ENCODE measurements around the gene TMEM217.

TMEM217 gene

GRCh38 chr6:37279366-37280134, 21.6 kb upstream of the TMEM217 start:
- no peak for DNase-seq

- DNase-seq: peak; percentile 12
Measured at GRCh38 chr6:37277001-37277409, 19.1 kb upstream of the TMEM217 start.

GRCh38 chr6:37275350-37275749, 17.4 kb upstream of the TMEM217 start:
- no peak for DNase-seq

GRCh38 chr6:37273690-37274089, 15.7 kb upstream of the TMEM217 start:
- DNase-seq: no peak

DNA sequence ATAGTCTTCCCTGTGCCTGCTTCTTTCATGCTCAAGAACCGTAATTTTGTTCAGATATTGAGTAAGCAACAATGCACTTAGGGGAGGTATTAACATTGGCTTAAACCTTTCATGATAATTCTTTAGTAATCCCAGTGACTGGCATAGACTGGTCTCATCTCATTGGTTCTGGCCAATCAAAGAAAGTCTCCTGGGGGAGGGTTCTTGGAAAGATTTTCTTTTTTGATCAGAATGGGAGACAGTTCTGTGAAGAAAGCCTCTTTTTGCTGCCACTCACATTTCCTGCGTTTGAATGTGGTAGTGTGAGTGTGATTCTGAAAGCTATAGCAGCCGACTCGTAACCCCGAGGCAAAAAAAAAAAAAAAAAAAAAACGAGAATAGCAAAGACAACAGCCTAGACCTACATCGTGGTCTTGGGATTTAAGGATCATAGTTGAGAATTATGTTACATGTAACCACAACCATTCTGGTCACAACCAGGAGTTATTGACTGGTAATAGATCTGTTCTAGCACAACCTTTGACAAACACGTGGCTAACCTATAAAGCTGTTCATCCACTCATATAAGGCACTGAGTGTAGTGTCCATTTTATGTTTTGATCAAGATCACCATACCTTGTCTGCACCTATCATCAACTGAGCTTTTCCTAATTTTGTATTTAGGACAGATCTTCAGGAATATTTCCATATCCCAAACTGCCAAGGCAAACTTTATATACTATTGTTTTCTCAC, 15.1 kb upstream of the TMEM217 start:
- no peak for DNase-seq

GRCh38 chr6:37269105-37269504, 11.2 kb upstream of the TMEM217 start:
- DNase-seq: no peak

DNA sequence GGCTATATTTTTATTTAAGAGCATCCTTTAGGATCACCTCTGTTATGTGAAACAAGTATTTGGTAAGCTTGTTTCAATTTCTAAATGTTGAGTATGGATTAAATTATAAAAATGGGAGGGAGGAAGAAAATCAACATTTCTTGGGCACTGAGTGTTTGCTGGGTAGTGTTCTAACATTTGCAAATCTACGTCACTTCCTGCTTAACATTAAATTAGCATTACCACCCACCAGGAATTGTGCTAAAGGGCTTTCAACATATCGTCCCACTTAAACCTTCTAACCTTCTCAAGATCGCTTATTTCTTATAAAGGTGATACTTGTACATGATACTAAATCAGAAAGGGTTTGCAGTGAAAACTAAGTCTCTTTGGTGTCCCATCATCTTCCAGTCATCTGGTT, 7.9 kb upstream of the TMEM217 start:
- DNase-seq: no peak

DNA sequence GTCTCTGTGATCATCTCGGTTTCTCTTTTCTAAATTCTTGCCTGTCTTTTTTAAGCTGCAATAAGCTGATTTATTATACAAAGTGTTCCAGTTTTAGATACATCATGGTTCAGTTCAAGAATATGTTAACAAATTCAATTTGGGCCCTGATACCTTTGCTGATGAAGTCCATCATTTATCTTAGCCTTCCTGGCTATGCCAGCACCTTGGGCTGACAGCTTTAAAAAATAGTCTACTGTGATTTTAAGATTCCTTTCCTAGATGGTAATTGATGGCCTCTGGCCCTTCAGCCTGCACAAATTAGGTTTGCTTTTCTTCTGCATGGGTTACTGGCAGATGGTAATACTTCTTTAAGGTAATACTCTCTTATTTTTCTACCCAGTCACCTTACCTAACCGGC, 7.1 kb upstream of the TMEM217 start:
- no peak for DNase-seq

DNA sequence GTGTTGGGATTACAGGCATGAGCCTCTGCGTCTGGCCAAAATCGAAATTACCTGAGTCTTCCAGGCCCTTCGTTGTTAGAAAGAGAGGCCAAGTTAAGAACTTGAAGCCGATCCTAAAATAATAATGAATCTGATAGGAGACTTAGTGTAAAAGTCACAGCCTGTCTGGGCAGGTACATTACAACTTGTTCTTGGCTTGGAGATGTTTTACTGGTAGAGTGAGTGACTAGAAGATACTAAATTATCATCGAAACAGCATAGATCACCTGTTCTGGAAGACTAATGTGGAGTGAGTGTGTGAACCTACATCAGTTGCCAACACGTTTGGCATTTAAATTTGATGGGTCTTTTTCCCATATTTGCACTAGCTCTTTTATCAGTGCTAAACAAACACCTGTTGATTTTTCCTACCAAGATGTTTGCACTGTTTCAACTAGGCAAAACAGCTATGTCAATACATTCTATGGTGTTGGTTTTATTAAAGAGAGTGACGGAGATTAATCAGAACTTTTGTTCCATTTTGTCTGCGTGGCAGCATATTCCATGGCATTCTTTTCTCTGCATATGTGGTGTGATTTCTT, 4.6 kb upstream of the TMEM217 start:
- DNase-seq: no peak

- DNase-seq: no peak
Measured at GRCh38 chr6:37261198-37261597, 3.3 kb upstream of the TMEM217 start.

- DNase-seq: no peak
Measured at GRCh38 chr6:37260444-37260843, 2.5 kb upstream of the TMEM217 start.

DNA sequence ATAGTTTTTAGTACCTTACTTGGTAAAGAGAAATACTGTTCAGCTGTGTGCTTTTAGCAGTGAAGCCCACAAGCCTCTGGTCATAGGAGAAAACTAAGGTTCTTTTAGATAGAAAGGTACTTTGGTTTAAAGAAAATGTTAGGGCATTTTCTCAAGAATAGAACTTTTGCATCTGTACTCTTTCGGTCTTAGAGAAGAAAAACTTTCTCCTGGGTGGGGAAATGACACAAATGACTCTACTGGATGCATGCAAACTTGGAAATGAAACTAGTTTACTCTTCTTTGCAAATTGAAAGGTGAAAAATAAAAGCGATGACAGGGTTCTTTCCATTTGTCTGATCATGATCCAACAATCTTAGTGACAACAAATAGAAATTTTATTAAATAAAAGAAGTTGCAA, 2.1 kb upstream of the TMEM217 start:
- no peak for DNase-seq

- DNase-seq: no peak
Measured at GRCh38 chr6:37259191-37259590, 1.2 kb upstream of the TMEM217 start.

DNA sequence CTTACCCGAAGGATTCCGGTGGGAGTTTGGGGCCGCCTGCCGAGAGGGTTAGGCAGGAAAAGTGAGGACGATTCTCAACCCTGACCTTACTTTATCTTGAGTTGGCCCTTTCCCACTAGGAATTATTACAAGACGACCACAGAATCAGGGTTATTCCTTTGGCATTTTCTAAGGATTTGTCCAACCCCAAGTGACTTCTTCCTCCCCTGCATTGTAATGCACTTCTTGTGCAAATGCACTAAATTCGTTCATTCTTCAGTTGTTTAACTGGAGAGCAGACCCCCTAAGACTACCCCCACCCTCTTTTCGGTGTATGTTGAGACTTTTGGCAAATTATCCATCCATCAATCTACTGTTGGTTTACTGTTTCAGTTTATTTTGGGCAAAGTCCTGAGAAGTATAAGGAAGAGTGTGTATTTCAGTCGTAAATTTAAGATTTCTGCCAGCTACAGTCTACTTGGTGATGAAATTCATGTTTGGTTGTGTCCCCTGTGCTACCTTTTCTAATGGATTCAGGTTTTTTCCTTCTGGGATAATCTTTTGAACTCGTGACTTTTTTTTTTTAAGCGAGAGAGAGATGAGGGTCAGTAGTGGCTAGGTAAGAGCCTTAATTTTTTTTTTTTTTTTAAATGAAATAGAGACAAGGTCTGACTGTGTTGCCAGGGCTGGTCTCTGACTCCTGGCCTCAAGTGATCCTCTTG, 611 bp upstream of the TMEM217 start:
- no peak for DNase-seq

DNA sequence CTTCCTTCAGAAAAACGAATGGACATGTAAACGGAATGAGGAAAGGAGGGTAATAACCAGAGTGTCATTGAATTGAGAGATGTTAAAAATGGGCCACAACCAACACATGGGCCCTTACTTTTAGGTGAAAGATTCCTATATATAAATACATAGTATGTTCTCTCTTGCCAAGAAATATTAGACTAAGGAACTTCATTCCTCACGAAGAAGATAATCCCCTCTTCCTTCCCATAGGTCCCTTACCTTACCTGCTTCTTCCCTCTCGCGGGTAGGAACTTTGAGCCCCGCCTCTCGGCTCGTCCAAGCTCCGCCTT, 667 bp downstream of the TMEM217 start:
- DNase-seq: no peak

GRCh38 chr6:37256692-37257319, 1.1 kb downstream of the TMEM217 start:
- no peak for DNase-seq

DNA sequence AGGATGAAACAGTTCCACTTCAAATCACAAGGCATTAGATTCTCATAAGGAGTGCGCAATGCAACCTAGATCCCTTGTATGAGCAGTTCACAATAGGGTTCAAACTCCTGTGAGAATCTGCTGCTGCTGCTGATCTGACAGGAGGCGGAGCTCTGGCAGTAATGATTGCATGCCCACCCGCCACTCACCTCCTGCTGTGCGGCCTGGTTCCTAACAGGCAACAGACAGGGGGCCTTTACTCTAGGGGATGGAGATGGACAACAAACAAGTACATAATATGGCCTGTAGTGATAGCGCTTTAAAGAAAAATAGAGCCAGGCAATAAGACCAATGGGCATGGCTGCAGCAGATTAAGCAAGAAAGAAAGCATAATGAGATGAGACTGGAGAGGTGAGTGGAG, 3.1 kb downstream of the TMEM217 start:
- DNase-seq: no peak

GRCh38 chr6:37253486-37254007, 4.4 kb downstream of the TMEM217 start:
- no peak for DNase-seq

DNA sequence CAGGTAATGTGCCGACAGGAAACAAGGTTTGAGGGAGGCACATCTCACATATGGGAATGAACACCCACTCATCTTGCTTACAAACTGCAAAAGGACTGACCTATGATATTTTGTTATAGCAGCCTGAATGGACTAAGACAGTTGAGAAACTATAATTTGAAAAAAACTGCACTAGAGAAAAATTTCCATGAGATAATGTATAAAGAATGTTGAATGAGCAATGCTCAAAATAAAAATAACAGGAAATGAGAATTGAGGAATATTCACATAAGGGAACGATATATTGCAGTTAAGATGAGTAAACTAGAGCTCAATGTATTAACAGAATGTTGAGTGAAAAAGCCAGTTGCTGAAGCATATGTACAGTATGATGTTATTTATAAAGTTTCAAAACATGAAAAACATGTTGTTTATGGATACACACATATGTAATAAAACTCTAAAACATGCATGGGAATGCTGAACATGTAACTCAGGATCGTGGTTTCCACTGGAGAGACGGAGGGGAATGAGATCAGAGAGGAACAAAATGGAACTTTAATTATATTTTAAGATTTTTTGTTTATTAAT, 6.6 kb downstream of the TMEM217 start:
- no peak for DNase-seq

- DNase-seq: no peak
Measured at GRCh38 chr6:37244430-37245310, 13.3 kb downstream of the TMEM217 start.

DNA sequence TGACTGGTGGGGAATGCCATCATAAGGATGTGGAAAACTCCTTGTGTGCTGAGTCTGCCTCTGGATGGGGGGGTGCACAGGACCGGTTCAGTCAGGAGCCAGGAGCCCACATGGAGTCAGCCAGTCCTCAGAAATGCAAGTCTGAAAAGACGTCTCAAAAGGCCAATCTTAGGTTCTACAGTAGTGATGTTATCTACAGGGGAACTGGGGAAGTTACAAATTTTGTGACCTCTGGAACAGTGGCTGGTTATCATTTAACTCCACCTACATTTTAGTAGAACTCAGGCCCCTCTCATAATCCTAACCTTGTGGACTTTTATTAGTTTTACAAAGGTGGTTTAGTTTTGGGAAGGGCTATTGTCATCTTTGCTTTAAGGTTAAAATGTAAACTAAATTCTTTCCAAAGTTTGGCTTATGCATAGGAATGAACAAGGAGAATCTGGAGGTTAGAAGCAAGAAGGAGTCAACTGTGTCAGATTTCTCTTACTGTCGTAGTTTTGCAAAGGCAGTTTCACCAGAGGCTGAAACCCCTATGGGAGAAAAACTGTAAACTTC, 14.1 kb downstream of the TMEM217 start:
- no peak for DNase-seq
